SK-N-MC (cell line): ENCODE results near the gene PPP1R9A.

Experiments used
- DNase-seq: peaks from one replicate; pipeline ENCODE4 v3.0.0-alpha.2; 2011; ENCODE audit warnings: low read depth, low spot score
- H3K27ac ChIP-seq: fragments of 200-600 bp; sonication (generic); 2 replicates; pipeline ENCODE4 v1.5.1; 2016; ENCODE audit warnings: mixed run types
- H3K36me3 ChIP-seq: fragments of 200-600 bp; sonication (generic); 2 replicates; pipeline ENCODE4 v1.6.1; 2017; ENCODE audit warnings: antibody characterized with exemption, low read length, mixed read lengths; ENCODE audit not compliant: insufficient read depth
- H3K4me3 ChIP-seq: fragments of 200-600 bp; sonication (generic); 2 replicates; pipeline ENCODE4 v1.5.1; 2016
- H3K9ac ChIP-seq: fragments of 200-600 bp; sonication (generic); 2 replicates; pipeline ENCODE4 v1.8.0; 2017; ENCODE audit warnings: mixed run types, mixed read lengths; ENCODE audit not compliant: insufficient read length
- H3K9me3 ChIP-seq: fragments of 200-600 bp; sonication (generic); 2 replicates; pipeline ENCODE4 v1.6.1; 2017; ENCODE audit warnings: low read depth, mild to moderate bottlenecking, antibody characterized with exemption, low read length, moderate library complexity, mixed read lengths
- EZH2 ChIP-seq: fragments of 200-600 bp; sonication (generic); IDR thresholded peaks from one replicate; pipeline ENCODE4 v1.6.1; 2017; ENCODE audit warnings: antibody characterized with exemption
- FOXP2 ChIP-seq: optimal IDR thresholded peaks from 2 replicates; pipeline ENCODE3; 2011; ENCODE audit warnings: mild to moderate bottlenecking, moderate library complexity; ENCODE audit not compliant: insufficient read depth; ENCODE audit errors: extremely low read length, control extremely low read depth
- POLR2AphosphoS5 ChIP-seq: IDR thresholded peaks from 2 replicates; pipeline ENCODE4 v1.6.1; 2012; ENCODE audit warnings: mild to moderate bottlenecking, low read depth, low read length, borderline replicate concordance

Gene PPP1R9A

DNA sequence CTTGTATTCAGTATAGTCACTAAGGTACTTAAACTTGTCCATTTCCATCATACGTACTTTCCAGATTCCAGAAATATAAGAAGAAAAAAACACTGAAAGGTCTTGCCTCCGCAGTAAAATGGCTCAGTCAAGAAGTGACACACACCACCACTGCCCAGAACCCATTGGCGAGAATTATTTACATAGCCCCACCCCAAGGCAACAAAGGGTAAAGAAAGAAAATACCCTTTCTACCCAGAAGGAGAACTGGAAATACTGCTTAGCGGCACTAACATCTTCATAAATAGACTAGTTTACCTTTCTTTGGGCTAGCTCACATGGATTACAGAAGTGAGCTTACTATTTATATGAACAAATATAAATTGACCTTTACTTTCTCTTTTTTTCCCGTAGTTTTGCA, 194.0 kb downstream of the PPP1R9A start:
- Histone ChIP-seq H3K27ac (no peak overlapping the region), H3K36me3 (no peaks in the 10 kb centered on the region), H3K9ac (no peak overlapping the region), H3K4me3 (no peak overlapping the region), H3K9me3 (no peaks in the 10 kb centered on the region)
- no peak for TF ChIP-seq POLR2AphosphoS5
- DNase-seq: no peak

DNA sequence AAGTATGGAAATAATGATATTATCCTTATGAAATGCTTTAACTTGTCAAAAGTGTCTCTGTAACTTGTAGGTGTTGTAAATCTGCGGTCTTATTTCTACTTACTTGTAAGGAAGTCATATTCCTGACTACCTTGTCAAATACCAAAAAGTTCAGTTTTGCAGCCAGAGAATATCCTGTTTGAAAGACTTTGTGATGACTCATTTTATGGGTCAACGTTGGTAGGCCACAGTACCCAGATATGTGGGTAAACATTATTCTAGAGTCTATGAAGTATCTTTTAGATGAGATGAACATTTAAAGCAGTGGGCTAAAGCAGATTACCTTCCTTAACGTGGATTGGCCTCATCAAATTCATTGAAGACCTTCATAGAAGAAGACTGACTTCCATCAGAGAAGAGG, 195.3 kb downstream of the PPP1R9A start:
- Histone ChIP-seq H3K4me3 (no peak overlapping the region), H3K9ac (no peak overlapping the region), H3K36me3 (no peaks in the 10 kb centered on the region), H3K27ac (no peak overlapping the region), H3K9me3 (no peaks in the 10 kb centered on the region)
- no peak for TF ChIP-seq POLR2AphosphoS5
- no peak for TF ChIP-seq EZH2
- TF ChIP-seq FOXP2: no peak
- DNase-seq: no peak

DNA sequence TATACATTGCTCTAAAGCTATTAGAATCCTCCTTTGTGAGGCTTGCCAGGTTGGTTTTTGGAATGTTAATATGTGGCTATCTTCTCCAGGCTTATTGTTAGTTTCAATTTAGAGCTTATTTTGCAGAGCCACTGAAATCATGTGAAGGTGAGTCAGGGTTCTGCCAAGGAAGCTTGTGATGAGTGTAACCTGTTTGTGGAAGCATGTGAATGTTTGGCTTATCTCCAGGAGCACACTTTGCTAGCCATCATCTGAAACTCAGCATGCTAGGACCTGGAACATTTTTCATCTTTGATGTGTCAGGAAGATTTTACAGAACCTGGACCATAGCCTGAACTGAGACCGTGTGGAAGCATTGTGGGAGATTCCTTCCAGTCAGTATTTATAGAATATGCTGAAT, 197.3 kb downstream of the PPP1R9A start:
- Histone ChIP-seq H3K27ac (no peak overlapping the region), H3K4me3 (no peak overlapping the region), H3K9ac (no peak overlapping the region), H3K9me3 (no peaks in the 10 kb centered on the region), H3K36me3 (no peaks in the 10 kb centered on the region)
- TF ChIP-seq FOXP2: no peak
- TF ChIP-seq EZH2: no peak
- no peak for TF ChIP-seq POLR2AphosphoS5
- DNase-seq: no peak

DNA sequence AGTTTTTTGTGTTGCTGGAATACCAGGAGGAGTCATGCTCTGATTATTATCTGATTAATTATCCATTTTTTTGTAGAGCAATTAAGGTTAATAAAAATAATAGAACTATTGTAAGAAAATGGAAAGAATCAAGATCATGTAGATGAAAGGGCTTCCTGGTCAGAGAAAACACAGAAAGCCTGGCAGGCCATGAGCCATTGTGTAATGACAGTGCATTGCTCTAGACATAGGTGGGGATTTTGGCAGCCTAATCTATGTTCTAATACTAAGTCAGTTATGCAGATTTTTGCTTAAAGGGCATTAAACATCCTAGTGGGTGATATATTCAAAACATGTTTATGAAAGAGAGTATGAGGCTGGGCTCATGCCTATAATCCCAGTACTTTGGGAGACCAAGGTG, 198.2 kb downstream of the PPP1R9A start:
- Histone ChIP-seq H3K27ac (no peak overlapping the region), H3K36me3 (no peaks in the 10 kb centered on the region), H3K4me3 (no peak overlapping the region), H3K9me3 (no peaks in the 10 kb centered on the region), H3K9ac (no peak overlapping the region)
- TF ChIP-seq FOXP2 (no peak), EZH2 (no peak), POLR2AphosphoS5 (no peak)
- no peak for DNase-seq

DNA sequence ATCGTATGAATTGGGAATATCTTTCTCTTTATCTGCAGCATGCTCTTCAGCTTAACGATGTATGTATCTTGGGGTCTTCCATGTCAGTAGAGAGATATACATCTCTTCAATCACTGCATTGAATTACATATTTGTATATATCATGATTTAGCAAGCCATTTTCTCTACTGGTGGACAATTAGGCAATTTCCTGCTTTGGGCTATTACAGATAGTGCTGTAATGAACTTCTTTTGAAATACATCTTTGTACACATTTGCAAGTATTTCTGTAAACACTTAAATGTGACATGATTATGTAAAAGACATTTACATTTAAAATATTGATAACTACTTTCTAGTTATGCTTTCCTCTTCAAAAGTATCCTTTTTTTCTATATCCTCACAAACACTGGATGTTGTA, 199.0 kb downstream of the PPP1R9A start:
- Histone ChIP-seq H3K9me3 (no peaks in the 10 kb centered on the region), H3K4me3 (no peak overlapping the region), H3K9ac (no peak overlapping the region), H3K36me3 (no peaks in the 10 kb centered on the region), H3K27ac (no peak overlapping the region)
- DNase-seq: peak; percentile 14
- TF ChIP-seq EZH2 (no peak), FOXP2 (no peak), POLR2AphosphoS5 (no peak)

DNA sequence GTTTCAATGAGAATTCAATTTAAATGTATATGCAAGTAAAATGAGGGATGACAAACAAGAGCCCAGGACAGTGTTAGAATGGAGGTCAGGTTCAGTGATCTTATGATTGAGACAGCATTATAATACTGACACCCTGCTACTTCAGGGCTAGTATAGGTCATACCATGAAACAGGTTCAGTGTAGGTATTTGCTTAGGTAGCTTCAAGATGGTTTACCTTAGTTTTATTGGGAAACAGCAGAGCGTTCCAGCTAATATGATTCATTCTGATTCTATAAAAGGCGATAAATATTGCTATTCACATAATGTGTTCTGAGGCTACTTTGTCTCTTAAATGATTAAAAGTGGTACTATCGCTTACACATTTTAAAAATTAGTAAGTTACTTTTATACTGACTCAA, 203.3 kb downstream of the PPP1R9A start:
- H3K27ac ChIP-seq: no peak overlapping the region
- TF ChIP-seq EZH2 (no peak), POLR2AphosphoS5 (no peak), FOXP2 (no peak)
- H3K4me3 ChIP-seq: no peak overlapping the region
- DNase-seq: no peak
- H3K9me3 ChIP-seq: no peaks in the 10 kb centered on the region
- H3K36me3 ChIP-seq: no peaks in the 10 kb centered on the region
- no peak overlapping the region for H3K9ac ChIP-seq

DNA sequence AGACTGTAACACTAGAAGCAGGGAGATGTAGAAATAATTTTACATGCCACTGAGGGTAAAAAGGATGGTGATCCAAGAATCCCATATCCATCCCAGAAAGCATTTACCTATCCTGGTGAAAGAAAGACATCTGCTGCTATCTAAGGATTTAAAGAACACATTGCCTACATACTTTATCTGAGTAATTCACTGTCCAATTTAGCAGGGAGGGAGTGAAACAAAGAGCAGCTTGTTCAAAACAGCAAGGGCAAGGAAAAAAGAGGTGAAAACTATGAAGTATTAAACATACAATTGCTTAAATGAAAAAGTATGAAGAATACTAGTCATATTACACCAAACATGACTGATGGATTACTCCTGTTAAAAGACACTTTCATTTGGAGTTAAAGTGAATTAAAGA, 206.2 kb downstream of the PPP1R9A start:
- H3K9ac ChIP-seq: no peak overlapping the region
- no peak for TF ChIP-seq EZH2
- no peak for TF ChIP-seq FOXP2
- TF ChIP-seq POLR2AphosphoS5: no peak
- no peaks in the 10 kb centered on the region for H3K36me3 ChIP-seq

DNA sequence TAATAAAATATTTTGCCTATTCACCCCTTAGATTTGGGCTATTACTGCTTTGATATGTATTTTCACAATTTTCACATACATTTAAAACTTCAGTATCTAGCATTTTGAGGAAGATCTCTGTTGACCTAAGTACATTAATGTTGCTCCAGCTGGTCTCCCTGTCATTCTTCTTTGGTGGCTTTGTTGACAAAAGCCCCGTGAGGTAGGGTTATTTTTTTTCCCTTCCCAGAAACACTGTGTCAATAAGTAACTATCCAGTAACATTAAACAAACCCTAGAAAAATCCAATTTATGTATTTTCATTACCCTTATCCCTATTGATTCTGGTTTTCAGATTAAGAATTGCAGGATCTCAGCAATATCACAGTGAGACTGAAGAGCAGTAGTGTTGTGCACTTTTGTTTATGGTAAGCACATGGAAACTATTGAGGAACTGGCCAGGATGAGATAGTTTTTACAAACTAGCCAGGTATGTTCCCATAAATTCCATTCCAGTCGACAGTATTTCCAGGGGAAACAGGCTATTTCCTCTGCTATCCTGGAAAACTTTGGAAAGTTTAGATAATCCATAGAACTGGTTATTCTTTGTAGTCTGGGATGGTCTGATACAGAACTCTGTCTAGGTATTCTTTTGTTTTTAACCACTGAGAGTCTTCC, 218.8 kb downstream of the PPP1R9A start:
- TF ChIP-seq POLR2AphosphoS5 (no peak), FOXP2 (no peak), EZH2 (no peak)
- DNase-seq: no peak
- Histone ChIP-seq H3K36me3 (no peaks in the 10 kb centered on the region), H3K27ac (no peak overlapping the region), H3K4me3 (no peak overlapping the region), H3K9me3 (no peaks in the 10 kb centered on the region), H3K9ac (no peak overlapping the region)

More for the DNA sequence above, 206.2 kb downstream of the PPP1R9A start:
- DNase-seq: no peak
- no peak overlapping the region for H3K4me3 ChIP-seq
- no peaks in the 10 kb centered on the region for H3K9me3 ChIP-seq
- H3K27ac ChIP-seq: no peak overlapping the region

DNA sequence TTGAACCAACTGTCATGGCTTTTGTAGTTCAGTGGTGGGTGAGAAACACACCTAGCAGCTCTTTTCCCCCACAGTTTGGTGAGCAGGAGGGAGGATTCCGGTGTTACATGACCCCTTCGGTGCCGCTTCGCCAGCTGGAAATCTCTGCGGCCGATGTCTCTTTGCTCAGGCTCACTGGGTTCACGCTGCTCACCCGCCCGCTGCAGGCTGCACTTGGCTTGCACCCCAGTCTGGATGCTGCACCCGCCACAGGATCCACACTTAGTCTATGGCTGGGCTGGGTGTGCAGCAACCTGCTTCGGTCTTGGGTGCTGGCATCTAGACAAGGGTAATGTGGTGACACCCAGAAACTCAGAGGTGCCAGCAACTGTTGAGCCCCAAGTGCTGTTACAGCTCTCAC, 225.1 kb downstream of the PPP1R9A start:
- TF ChIP-seq EZH2 (no peak), FOXP2 (no peak), POLR2AphosphoS5 (no peak)

More for the DNA sequence above, 225.1 kb downstream of the PPP1R9A start:
- H3K4me3 ChIP-seq: no peak overlapping the region
- H3K27ac ChIP-seq: no peak overlapping the region
- no peaks in the 10 kb centered on the region for H3K36me3 ChIP-seq
- H3K9ac ChIP-seq: no peak overlapping the region
- no peak for DNase-seq
- H3K9me3 ChIP-seq: no peaks in the 10 kb centered on the region
